ENCODE data around the gene COL6A3. TPM values are rescaled to one million over a fixed set of nuclear protein-coding genes. Genes with fewer than 3 reads are reported as not detected.

COL6A3 gene
- total RNA-seq, 1 donor from 2014 or later = 143 TPM

DNA sequence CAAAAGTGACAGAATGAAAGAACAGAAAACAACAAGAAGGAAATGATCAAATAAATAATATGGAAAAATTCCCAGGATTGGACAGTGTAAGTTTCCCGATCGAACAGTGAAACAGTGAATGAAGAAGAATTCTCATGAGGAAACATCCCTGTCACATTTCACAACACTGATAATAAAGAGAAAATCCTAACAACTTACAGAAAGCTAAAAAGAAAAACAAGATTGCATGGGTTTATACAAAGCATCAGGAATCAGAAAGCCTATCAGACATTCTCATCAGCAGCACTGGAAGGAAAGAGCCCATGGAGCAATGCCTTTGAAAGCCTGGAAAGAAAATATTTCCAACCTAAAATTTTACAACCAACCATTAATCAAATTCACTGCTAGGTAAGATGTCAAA lies 9.9 kb upstream of the COL6A3 start:
- no peaks in the 10 kb centered on the region for H3K27me3 Mint-ChIP-seq (ENCODE audit: unreplicated experiment)
- H3K4me3 Mint-ChIP-seq (ENCODE audit: unreplicated experiment) = no peak overlapping the region
- H3K27ac Mint-ChIP-seq (ENCODE audit: unreplicated experiment) = no peak overlapping the region
- H3K9me3 Mint-ChIP-seq (ENCODE audit: unreplicated experiment) = no peaks in the 10 kb centered on the region
- no peak for DNase-seq (ENCODE audit: extremely low spot score, unreplicated experiment)
- no peaks in the 10 kb centered on the region for H3K36me3 Mint-ChIP-seq (ENCODE audit: unreplicated experiment)
- H3K4me1 Mint-ChIP-seq (ENCODE audit: unreplicated experiment) = peaks cover 6% of the 10 kb centered on the region
- TF ChIP-seq, protein P1, sequence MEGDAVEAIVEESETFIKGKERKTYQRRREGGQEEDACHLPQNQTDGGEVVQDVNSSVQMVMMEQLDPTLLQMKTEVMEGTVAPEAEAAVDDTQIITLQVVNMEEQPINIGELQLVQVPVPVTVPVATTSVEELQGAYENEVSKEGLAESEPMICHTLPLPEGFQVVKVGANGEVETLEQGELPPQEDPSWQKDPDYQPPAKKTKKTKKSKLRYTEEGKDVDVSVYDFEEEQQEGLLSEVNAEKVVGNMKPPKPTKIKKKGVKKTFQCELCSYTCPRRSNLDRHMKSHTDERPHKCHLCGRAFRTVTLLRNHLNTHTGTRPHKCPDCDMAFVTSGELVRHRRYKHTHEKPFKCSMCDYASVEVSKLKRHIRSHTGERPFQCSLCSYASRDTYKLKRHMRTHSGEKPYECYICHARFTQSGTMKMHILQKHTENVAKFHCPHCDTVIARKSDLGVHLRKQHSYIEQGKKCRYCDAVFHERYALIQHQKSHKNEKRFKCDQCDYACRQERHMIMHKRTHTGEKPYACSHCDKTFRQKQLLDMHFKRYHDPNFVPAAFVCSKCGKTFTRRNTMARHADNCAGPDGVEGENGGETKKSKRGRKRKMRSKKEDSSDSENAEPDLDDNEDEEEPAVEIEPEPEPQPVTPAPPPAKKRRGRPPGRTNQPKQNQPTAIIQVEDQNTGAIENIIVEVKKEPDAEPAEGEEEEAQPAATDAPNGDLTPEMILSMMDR (IDR thresholded peaks at IDR 0.05) = no peak

DNA sequence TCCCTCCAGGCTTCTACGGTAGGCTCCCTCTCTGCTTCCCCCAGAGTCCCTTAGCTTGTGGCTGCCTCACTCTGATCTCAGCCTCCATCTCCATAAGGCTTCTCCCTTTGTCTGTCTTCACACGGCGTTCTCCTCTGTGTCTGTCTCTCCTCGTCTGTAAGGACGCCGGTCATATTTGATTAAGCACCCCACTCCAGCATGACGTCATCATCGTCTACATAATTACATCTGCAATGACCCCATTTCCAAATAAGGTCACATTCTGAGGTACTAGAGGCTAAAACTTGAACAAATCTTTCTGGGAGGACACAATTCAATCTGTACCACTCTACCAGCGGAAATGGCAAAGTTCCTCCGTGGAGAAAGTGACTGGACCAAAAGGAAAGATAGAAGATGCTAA lies 8.3 kb upstream of the COL6A3 start:
- H3K27ac Mint-ChIP-seq (ENCODE audit: unreplicated experiment) = no peak overlapping the region
- H3K4me3 Mint-ChIP-seq (ENCODE audit: unreplicated experiment) = no peak overlapping the region
- H3K9me3 Mint-ChIP-seq (ENCODE audit: unreplicated experiment) = no peaks in the 10 kb centered on the region
- H3K27me3 Mint-ChIP-seq (ENCODE audit: unreplicated experiment) = no peaks in the 10 kb centered on the region
- no peaks in the 10 kb centered on the region for H3K36me3 Mint-ChIP-seq (ENCODE audit: unreplicated experiment)
- TF ChIP-seq, protein P1 (IDR thresholded peaks at IDR 0.05) = no peak
- H3K4me1 Mint-ChIP-seq (ENCODE audit: unreplicated experiment) = peaks cover 6% of the 10 kb centered on the region
- no peak for DNase-seq (ENCODE audit: extremely low spot score, unreplicated experiment)

DNA sequence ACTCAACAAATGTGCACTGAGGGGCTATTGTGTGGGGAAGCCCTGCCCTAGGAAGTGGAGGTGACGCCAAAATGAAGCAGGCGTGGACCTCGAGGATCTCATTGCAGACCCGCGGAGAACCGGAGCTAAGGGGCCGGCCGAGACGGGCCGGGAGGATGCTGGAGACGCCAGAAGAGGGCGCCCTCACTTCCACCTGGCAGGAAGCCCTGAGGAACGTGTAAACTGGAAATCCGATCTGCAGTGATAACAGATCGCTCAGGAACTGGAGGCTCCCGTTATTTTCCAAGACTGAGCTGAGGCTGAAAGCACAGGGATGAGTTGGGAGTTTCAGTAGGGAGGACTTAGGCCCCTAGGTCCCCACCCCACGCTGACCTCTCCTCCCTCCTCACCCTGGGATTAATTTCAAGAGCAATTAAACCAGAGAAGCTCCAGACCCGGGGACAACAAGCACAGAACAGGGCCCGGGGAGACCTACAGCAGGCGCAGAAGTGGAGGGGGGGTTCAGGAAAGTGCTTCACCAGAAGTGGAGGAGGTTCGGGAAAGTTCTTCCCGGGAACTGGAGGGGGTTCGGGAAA lies 7.7 kb upstream of the COL6A3 start:
- peaks cover 6% of the 10 kb centered on the region for H3K4me1 Mint-ChIP-seq (ENCODE audit: unreplicated experiment)
- no peak overlapping the region for H3K27ac Mint-ChIP-seq (ENCODE audit: unreplicated experiment)
- no peaks in the 10 kb centered on the region for H3K27me3 Mint-ChIP-seq (ENCODE audit: unreplicated experiment)
- H3K36me3 Mint-ChIP-seq (ENCODE audit: unreplicated experiment) = no peaks in the 10 kb centered on the region
- H3K9me3 Mint-ChIP-seq (ENCODE audit: unreplicated experiment) = no peaks in the 10 kb centered on the region
- no peak overlapping the region for H3K4me3 Mint-ChIP-seq (ENCODE audit: unreplicated experiment)
- TF ChIP-seq, protein P1 (IDR thresholded peaks at IDR 0.05) = peak; percentile 72
- no peak for DNase-seq (ENCODE audit: extremely low spot score, unreplicated experiment)

DNA sequence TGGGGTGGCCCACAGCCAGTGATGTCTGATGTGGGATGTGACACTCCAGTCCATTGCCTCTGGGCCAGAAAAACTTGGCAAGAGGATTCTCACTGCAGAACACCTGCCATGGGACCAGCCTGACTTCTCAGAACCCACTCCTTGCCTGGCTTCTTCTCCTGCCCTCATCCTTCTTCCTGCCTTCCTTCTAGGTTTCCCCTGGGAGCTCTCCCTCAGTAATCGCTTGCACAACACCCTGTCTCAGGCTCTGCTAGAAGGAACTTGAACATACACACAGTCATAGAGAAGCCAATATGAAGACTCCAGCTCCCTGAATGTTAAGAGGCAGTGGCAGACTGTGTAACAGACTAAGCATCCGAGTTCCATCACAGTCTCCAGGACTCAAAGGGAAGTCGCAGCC lies 4.3 kb upstream of the COL6A3 start:
- Mint-ChIP-seq H3K27ac (ENCODE audit: unreplicated experiment) (no peak overlapping the region), H3K9me3 (ENCODE audit: unreplicated experiment) (no peaks in the 10 kb centered on the region), H3K4me3 (ENCODE audit: unreplicated experiment) (no peak overlapping the region), H3K27me3 (ENCODE audit: unreplicated experiment) (no peaks in the 10 kb centered on the region), H3K36me3 (ENCODE audit: unreplicated experiment) (no peaks in the 10 kb centered on the region), H3K4me1 (ENCODE audit: unreplicated experiment) (peaks cover 21% of the 10 kb centered on the region)
- TF ChIP-seq, protein P1 (IDR thresholded peaks at IDR 0.05) = no peak
- DNase-seq (ENCODE audit: extremely low spot score, unreplicated experiment) = no peak

DNA sequence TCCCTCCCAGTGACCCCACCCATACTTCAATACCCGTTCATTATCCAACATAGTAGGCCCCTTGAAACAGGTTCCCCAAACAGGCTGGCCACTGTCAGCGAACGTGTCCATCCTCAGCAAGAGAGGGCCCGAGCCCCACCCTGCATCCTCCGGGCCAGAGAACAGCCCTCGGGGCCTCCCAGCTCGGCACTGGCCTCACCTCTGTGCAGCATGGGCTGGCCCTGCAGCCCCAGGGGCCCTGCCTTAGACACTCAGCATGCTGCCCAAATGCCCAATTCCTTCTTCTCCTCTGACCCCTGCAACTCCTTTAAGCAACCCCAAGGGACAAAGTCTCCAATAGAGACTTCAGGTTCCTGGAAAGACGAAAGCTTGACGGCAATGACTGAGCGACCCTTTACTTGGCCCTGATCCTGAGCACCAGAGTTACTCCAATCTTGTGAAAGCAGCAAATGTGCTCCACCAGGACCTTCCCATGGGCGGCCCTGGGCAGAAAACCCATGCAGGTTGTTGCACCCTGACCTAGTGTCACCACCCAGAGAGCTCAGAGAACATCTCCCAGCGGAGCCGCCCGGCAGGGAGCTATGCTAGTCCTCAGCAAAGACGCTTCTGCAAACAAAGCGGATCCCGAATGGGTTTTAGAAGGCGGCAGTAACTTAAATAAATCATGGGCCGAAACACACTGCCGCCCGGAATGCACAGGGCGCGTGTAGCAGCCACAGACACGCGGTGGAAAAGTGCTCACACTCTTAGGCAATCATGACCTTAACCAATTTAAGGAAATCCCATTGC lies 782 bp downstream of the COL6A3 start:
- DNase-seq (ENCODE audit: extremely low spot score, unreplicated experiment) = no peak
- H3K36me3 Mint-ChIP-seq (ENCODE audit: unreplicated experiment) = peaks cover 2% of the 10 kb centered on the region
- H3K27ac Mint-ChIP-seq (ENCODE audit: unreplicated experiment) = peak overlapping the region; percentile 56
- no peaks in the 10 kb centered on the region for H3K27me3 Mint-ChIP-seq (ENCODE audit: unreplicated experiment)
- H3K4me3 Mint-ChIP-seq (ENCODE audit: unreplicated experiment) = peak overlapping the region; percentile 78
- TF ChIP-seq, protein P1 (IDR thresholded peaks at IDR 0.05) = no peak
- no peaks in the 10 kb centered on the region for H3K9me3 Mint-ChIP-seq (ENCODE audit: unreplicated experiment)
- peaks cover 59% of the 10 kb centered on the region for H3K4me1 Mint-ChIP-seq (ENCODE audit: unreplicated experiment)
